ENCODE results near the gene KCTD16.

The KCTD16 gene

DNA sequence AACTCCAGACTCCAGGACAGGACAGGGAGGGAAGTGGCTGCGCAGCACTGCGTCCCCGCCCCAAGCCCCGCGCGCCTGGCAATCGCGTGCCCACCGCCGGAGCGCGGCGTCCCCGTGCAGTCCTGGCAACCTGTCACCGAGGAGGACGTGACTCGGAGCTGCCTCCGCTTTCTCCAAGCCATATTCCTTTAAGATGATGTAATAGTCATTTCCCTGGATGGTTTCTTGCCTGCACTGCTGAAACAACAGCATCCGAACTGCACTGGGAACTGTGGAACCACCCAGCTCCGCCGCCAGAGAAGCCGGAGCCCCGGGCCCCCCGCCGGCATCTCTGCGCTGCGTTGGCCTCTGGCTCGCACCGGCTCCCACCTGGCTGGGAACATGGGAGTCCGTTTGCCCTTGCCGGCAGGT lies 34.5 kb downstream of the KCTD16 start:
- no peak overlapping the region for H3K4me2 ChIP-seq (ENCODE audit: insufficient read depth, low read length)
- H3K9me3 ChIP-seq (ENCODE audit: insufficient read depth, low read length, severe bottlenecking) = no peaks in the 10 kb centered on the region
- DNase-seq (no peak), ATAC-seq (ENCODE audit: insufficient read depth, low read depth) (no peak)
- no peak for TF ChIP-seq EZH2 (IDR thresholded peaks at IDR 0.05; ENCODE audit: borderline replicate concordance, low read depth, low read length, severe bottlenecking)
- TF ChIP-seq, protein P1, sequence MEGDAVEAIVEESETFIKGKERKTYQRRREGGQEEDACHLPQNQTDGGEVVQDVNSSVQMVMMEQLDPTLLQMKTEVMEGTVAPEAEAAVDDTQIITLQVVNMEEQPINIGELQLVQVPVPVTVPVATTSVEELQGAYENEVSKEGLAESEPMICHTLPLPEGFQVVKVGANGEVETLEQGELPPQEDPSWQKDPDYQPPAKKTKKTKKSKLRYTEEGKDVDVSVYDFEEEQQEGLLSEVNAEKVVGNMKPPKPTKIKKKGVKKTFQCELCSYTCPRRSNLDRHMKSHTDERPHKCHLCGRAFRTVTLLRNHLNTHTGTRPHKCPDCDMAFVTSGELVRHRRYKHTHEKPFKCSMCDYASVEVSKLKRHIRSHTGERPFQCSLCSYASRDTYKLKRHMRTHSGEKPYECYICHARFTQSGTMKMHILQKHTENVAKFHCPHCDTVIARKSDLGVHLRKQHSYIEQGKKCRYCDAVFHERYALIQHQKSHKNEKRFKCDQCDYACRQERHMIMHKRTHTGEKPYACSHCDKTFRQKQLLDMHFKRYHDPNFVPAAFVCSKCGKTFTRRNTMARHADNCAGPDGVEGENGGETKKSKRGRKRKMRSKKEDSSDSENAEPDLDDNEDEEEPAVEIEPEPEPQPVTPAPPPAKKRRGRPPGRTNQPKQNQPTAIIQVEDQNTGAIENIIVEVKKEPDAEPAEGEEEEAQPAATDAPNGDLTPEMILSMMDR (IDR thresholded peaks at IDR 0.05; ENCODE audit: borderline replicate concordance, extremely low read depth, low read length, poor library complexity, severe bottlenecking) = no peak
- H4K20me1 ChIP-seq (ENCODE audit: insufficient read depth, low read length) = no peaks in the 10 kb centered on the region
- H3K79me2 ChIP-seq (ENCODE audit: insufficient read depth, low read length) = no peaks in the 10 kb centered on the region
- no peaks in the 10 kb centered on the region for H3K36me3 ChIP-seq (ENCODE audit: insufficient read depth, low read length)
- no peak overlapping the region for H3K27ac ChIP-seq (ENCODE audit: low read length)
- no peak overlapping the region for H3K9ac ChIP-seq (ENCODE audit: low read depth, low read length)
- H3K4me1 ChIP-seq (ENCODE audit: insufficient read depth, low read length) = no peaks in the 10 kb centered on the region
- peaks cover 40% of the 10 kb centered on the region for H3K27me3 ChIP-seq (ENCODE audit: insufficient read depth, low read length, poor library complexity)
- no peak overlapping the region for H2AFZ ChIP-seq (ENCODE audit: low read depth, low read length)
- H3K4me3 ChIP-seq (ENCODE audit: low read depth in 1 of 2, low read length in 2 of 2) = no peak overlapping the region

DNA sequence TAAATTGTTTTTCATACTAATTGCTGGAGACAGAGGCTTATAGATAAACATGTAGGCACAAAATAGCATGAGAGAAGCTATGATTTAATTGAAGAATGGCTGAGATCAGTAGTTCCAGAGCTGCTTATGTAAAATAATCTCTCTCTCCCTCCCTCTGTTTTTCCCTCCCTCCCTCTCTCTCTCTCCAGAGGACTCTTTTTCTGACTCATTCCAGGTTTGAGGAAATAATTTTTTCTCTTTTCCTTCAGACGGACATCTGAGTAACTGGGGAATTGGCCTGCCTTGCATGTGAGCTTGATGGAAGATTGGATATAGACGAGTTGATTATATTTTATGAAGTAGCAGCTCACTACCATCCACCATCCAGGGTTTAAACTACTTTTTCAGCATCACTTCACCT lies 35.5 kb downstream of the KCTD16 start:
- Histone ChIP-seq H3K4me2 (ENCODE audit: insufficient read depth, low read length) (no peak overlapping the region), H4K20me1 (ENCODE audit: insufficient read depth, low read length) (no peaks in the 10 kb centered on the region), H3K9ac (ENCODE audit: low read depth, low read length) (no peak overlapping the region), H3K9me3 (ENCODE audit: insufficient read depth, low read length, severe bottlenecking) (no peaks in the 10 kb centered on the region), H3K27me3 (ENCODE audit: insufficient read depth, low read length, poor library complexity) (peaks cover 35% of the 10 kb centered on the region), H3K4me3 (ENCODE audit: low read depth in 1 of 2, low read length in 2 of 2) (no peak overlapping the region), H3K36me3 (ENCODE audit: insufficient read depth, low read length) (no peaks in the 10 kb centered on the region), H3K79me2 (ENCODE audit: insufficient read depth, low read length) (no peaks in the 10 kb centered on the region), H3K4me1 (ENCODE audit: insufficient read depth, low read length) (no peaks in the 10 kb centered on the region), H2AFZ (ENCODE audit: low read depth, low read length) (no peak overlapping the region), H3K27ac (ENCODE audit: low read length) (no peak overlapping the region)
- ATAC-seq (ENCODE audit: insufficient read depth, low read depth) (no peak), DNase-seq (no peak)
- TF ChIP-seq EZH2 (IDR thresholded peaks at IDR 0.05; ENCODE audit: borderline replicate concordance, low read depth, low read length, severe bottlenecking) = no peak
- TF ChIP-seq, protein P1 (IDR thresholded peaks at IDR 0.05; ENCODE audit: borderline replicate concordance, extremely low read depth, low read length, poor library complexity, severe bottlenecking) = no peak

GRCh38 chr5:144207875-144208444 lies 37.3 kb downstream of the KCTD16 start:
- ATAC-seq (ENCODE audit: insufficient read depth, low read depth) (no peak), DNase-seq (no peak)
- H3K27me3 ChIP-seq (ENCODE audit: insufficient read depth, low read length, poor library complexity) = peaks cover 33% of the 10 kb centered on the region
- no peaks in the 10 kb centered on the region for H3K4me1 ChIP-seq (ENCODE audit: insufficient read depth, low read length)
- no peak overlapping the region for H2AFZ ChIP-seq (ENCODE audit: low read depth, low read length)
- no peak overlapping the region for H3K9ac ChIP-seq (ENCODE audit: low read depth, low read length)
- no peaks in the 10 kb centered on the region for H3K79me2 ChIP-seq (ENCODE audit: insufficient read depth, low read length)
- H4K20me1 ChIP-seq (ENCODE audit: insufficient read depth, low read length) = no peaks in the 10 kb centered on the region
- no peak overlapping the region for H3K4me3 ChIP-seq (ENCODE audit: low read depth in 1 of 2, low read length in 2 of 2)
- H3K9me3 ChIP-seq (ENCODE audit: insufficient read depth, low read length, severe bottlenecking) = no peaks in the 10 kb centered on the region
- H3K36me3 ChIP-seq (ENCODE audit: insufficient read depth, low read length) = no peaks in the 10 kb centered on the region
- TF ChIP-seq EZH2 (IDR thresholded peaks at IDR 0.05; ENCODE audit: borderline replicate concordance, low read depth, low read length, severe bottlenecking) = no peak
- TF ChIP-seq, protein P1 (IDR thresholded peaks at IDR 0.05; ENCODE audit: borderline replicate concordance, extremely low read depth, low read length, poor library complexity, severe bottlenecking) = no peak
- H3K4me2 ChIP-seq (ENCODE audit: insufficient read depth, low read length) = no peak overlapping the region
- no peak overlapping the region for H3K27ac ChIP-seq (ENCODE audit: low read length)
